ENCODE results near the gene LGALS3BP. TPM values are rescaled to one million over a fixed set of nuclear protein-coding genes. Genes with fewer than 3 reads are reported as not detected.

LGALS3BP gene
- total and polyA plus RNA-seq, 2 of the 13 experiments (the other 11 are each of a cell fraction or from before 2014, with no cell fraction given): 137 to 332 TPM

DNA sequence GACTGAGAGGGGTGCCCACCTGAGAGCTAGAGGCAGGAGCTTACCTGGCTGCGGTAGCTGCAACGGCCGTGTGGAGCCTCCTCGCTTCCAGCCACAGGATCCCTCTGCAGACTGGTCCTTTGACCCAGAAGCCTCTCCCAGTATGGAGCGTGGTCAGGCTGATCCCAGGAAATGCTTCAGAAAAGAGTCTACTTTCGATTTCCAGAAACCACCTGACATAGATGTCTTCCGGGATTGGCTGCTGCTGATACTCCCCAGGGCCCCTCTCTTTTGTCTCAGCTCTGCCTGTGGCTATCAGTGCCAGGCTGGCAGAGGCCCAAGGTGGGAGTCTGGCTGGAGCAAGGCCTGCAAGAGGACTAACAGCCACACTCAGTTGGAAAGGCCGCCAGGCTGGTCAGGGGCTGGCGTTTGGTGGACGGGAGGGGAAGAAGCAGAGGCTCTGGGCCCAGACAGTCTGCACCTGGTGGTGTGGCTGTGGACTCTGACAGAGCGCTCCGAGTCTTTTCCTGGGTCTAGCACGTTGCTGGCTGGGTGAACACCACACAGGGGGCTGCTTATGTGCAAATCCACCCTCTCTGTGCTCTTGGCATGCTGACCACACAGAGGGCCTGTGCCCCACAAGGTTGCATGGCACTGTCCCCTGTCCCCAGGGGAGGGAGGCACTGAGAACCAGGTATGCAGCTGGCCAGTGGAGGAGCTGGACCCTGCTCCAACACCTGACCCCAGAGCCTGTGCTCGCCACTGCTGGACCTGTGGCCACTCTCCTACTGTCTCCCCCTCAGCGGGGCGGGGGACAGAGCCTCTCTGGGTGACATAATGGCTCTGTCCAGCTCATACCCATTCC, at the start of gene LGALS3BP (continued):
- peak; percentile 33; the same call in 1 of the 2 replicates for TF ChIP-seq ZNF317 (CRISPR knock-in tag; IDR thresholded peaks at IDR 0.05)
- TF ChIP-seq, protein P1, sequence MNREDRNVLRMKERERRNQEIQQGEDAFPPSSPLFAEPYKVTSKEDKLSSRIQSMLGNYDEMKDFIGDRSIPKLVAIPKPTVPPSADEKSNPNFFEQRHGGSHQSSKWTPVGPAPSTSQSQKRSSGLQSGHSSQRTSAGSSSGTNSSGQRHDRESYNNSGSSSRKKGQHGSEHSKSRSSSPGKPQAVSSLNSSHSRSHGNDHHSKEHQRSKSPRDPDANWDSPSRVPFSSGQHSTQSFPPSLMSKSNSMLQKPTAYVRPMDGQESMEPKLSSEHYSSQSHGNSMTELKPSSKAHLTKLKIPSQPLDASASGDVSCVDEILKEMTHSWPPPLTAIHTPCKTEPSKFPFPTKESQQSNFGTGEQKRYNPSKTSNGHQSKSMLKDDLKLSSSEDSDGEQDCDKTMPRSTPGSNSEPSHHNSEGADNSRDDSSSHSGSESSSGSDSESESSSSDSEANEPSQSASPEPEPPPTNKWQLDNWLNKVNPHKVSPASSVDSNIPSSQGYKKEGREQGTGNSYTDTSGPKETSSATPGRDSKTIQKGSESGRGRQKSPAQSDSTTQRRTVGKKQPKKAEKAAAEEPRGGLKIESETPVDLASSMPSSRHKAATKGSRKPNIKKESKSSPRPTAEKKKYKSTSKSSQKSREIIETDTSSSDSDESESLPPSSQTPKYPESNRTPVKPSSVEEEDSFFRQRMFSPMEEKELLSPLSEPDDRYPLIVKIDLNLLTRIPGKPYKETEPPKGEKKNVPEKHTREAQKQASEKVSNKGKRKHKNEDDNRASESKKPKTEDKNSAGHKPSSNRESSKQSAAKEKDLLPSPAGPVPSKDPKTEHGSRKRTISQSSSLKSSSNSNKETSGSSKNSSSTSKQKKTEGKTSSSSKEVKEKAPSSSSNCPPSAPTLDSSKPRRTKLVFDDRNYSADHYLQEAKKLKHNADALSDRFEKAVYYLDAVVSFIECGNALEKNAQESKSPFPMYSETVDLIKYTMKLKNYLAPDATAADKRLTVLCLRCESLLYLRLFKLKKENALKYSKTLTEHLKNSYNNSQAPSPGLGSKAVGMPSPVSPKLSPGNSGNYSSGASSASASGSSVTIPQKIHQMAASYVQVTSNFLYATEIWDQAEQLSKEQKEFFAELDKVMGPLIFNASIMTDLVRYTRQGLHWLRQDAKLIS (CRISPR knock-in tag; IDR thresholded peaks at IDR 0.05): 0 out of 2 replicates have a peak, but pooled peaks have one; percentile 47
- peak; percentile 26; the same call in 1 of the 2 replicates for TF ChIP-seq ZKSCAN8 (CRISPR knock-in tag; IDR thresholded peaks at IDR 0.05; ENCODE audit: borderline replicate concordance)
- TF ChIP-seq, protein P2, sequence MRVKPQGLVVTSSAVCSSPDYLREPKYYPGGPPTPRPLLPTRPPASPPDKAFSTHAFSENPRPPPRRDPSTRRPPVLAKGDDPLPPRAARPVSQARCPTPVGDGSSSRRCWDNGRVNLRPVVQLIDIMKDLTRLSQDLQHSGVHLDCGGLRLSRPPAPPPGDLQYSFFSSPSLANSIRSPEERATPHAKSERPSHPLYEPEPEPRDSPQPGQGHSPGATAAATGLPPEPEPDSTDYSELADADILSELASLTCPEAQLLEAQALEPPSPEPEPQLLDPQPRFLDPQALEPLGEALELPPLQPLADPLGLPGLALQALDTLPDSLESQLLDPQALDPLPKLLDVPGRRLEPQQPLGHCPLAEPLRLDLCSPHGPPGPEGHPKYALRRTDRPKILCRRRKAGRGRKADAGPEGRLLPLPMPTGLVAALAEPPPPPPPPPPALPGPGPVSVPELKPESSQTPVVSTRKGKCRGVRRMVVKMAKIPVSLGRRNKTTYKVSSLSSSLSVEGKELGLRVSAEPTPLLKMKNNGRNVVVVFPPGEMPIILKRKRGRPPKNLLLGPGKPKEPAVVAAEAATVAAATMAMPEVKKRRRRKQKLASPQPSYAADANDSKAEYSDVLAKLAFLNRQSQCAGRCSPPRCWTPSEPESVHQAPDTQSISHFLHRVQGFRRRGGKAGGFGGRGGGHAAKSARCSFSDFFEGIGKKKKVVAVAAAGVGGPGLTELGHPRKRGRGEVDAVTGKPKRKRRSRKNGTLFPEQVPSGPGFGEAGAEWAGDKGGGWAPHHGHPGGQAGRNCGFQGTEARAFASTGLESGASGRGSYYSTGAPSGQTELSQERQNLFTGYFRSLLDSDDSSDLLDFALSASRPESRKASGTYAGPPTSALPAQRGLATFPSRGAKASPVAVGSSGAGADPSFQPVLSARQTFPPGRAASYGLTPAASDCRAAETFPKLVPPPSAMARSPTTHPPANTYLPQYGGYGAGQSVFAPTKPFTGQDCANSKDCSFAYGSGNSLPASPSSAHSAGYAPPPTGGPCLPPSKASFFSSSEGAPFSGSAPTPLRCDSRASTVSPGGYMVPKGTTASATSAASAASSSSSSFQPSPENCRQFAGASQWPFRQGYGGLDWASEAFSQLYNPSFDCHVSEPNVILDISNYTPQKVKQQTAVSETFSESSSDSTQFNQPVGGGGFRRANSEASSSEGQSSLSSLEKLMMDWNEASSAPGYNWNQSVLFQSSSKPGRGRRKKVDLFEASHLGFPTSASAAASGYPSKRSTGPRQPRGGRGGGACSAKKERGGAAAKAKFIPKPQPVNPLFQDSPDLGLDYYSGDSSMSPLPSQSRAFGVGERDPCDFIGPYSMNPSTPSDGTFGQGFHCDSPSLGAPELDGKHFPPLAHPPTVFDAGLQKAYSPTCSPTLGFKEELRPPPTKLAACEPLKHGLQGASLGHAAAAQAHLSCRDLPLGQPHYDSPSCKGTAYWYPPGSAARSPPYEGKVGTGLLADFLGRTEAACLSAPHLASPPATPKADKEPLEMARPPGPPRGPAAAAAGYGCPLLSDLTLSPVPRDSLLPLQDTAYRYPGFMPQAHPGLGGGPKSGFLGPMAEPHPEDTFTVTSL (CRISPR knock-in tag; IDR thresholded peaks at IDR 0.05; ENCODE audit: borderline replicate concordance): peak; percentile 49; the same call in 1 of the 2 replicates
- TF ChIP-seq MAFG (CRISPR knock-in tag; IDR thresholded peaks at IDR 0.05): no peak
- TF ChIP-seq FOSL1 (CRISPR knock-in tag; IDR thresholded peaks at IDR 0.05; ENCODE audit: borderline replicate concordance): no peak
- TF ChIP-seq NFYC (CRISPR knock-in tag; IDR thresholded peaks at IDR 0.05): peak; percentile 81
- TF ChIP-seq ARNTL (CRISPR knock-in tag; IDR thresholded peaks at IDR 0.05): no peak
- TF ChIP-seq SNAI1 (CRISPR knock-in tag; IDR thresholded peaks at IDR 0.05; ENCODE audit: borderline replicate concordance): peak; percentile 68; the same call in 1 of the 2 replicates
- no peak for TF ChIP-seq ZKSCAN1 (IDR thresholded peaks at IDR 0.05; ENCODE audit: low read length)
- peak; percentile 77 for TF ChIP-seq TGIF2 (CRISPR knock-in tag; IDR thresholded peaks at IDR 0.05)
- peak; percentile 14 for TF ChIP-seq MED1 (CRISPR knock-in tag; IDR thresholded peaks at IDR 0.05)
- TF ChIP-seq TEAD2 (CRISPR knock-in tag; IDR thresholded peaks at IDR 0.05): no peak
- TF ChIP-seq ZNF670 (CRISPR knock-in tag; IDR thresholded peaks at IDR 0.05; ENCODE audit: borderline replicate concordance): peak; percentile 79; the same call in 1 of the 2 replicates
- no peak; the same call in 1 of the 2 replicates for TF ChIP-seq ZBTB3 (CRISPR knock-in tag; IDR thresholded peaks at IDR 0.05; ENCODE audit: borderline replicate concordance, low read depth)
- no peak; the same call in 1 of the 2 replicates for TF ChIP-seq HOXD1 (CRISPR knock-in tag; IDR thresholded peaks at IDR 0.05)
- TF ChIP-seq U2AF2 (IDR thresholded peaks at IDR 0.05; ENCODE audit: low read depth, low read length): peak; percentile 61; the same call in 1 of the 2 replicates
- TF ChIP-seq, protein P3, sequence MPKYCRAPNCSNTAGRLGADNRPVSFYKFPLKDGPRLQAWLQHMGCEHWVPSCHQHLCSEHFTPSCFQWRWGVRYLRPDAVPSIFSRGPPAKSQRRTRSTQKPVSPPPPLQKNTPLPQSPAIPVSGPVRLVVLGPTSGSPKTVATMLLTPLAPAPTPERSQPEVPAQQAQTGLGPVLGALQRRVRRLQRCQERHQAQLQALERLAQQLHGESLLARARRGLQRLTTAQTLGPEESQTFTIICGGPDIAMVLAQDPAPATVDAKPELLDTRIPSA (CRISPR knock-in tag; IDR thresholded peaks at IDR 0.05; ENCODE audit: borderline replicate concordance): 0 out of 2 replicates have a peak, but pooled peaks have one; percentile 77
- TF ChIP-seq SMC3 (IDR thresholded peaks at IDR 0.05; ENCODE audit: low read length): no peak

All from HepG2 (cell line).